HG02884 (cell line): ENCODE data around the gene HECTD3.
"Not testable (repeated sequence)": the region's sequence is repeated elsewhere in the genome, so short reads cannot be mapped to it uniquely, and the experiment has no call there.

Experiments
- ATAC-seq: cut with Tn5 transposase; IDR thresholded peaks from one replicate; pipeline ENCODE4 v1.9.1; 2021; ENCODE audit warnings: mild to moderate bottlenecking, moderate library complexity; ENCODE audit not compliant: unreplicated experiment

The HECTD3 gene

GRCh38 chr1:45014321-45015028 is 3.4 kb upstream of the HECTD3 start:
- ATAC-seq: no peak

DNA sequence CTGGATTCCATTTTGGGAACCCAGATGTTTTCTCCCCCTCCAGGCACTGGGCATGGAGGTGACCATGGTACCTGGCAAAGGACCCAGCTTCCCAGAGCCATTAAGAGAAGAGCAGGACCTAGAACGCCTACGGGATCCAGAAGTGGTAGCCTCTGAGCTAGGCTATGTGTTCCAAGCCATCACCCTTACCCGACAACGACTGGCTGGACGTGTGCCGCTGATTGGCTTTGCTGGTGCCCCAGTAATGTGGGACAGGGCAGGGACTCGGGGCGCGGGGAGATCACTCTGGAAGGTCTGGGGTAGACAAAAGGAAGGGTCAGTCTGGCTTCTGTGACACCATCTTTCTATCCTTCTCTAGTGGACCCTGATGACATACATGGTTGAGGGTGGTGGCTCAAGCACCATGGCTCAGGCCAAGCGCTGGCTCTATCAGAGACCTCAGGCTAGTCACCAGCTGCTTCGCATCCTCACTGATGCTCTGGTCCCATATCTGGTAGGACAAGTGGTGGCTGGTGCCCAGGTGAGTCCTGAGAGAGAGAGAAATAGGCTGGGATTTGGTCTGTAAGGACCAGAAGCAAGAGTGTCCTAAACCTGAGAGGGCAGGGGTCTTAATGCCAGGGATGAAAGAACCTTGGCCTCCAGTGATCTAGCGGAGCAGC is 2.6 kb upstream of the HECTD3 start:
- ATAC-seq: no peak

- ATAC-seq: no peak
Observed at GRCh38 chr1:45012639-45013278, 1.6 kb upstream of the HECTD3 start.

DNA sequence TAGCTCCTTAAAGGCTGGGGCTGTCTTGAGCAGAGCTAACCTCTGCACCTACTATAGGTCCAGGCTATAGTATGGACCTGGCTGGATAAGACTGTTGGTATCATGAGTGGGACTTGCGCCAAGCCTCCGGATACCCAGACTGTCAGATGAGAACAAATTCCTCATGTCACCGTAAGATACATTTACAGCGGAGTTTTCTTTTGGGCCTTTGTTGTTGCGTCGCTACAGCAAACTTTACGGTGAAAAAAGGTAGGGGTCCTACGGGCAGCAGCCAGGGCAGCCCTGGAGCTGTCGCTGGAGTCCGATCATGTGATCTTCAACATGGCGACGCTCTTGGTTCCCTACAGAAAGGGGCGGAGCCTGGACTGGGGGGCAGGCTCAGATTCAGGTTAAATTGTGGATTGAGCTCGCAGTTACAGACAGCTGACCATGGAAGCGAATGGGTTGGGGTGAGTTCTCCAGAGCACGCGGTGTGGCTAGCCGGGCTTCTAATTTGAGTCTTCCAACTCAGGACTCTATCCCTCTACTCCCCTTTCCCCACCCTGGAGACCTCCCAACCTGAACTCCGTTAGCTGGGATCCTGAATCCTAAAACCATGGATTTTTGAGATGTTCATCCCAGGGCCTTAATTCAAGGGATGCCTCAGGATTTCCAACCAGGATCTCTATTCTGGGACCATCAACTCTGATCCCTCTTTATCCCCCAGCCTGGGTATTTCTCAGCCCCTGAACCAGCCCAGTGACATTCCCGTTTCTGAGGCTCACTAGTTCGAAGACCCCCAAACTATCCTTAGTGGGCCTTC is 914 bp upstream of the HECTD3 start, which contains the start of gene UROD:
TSS of gene UROD (plus strand) at position 418 of the 802 bp plus-strand sequence. CDS start at position 430, 12 bp downstream.
- ATAC-seq: peak; percentile 61

DNA sequence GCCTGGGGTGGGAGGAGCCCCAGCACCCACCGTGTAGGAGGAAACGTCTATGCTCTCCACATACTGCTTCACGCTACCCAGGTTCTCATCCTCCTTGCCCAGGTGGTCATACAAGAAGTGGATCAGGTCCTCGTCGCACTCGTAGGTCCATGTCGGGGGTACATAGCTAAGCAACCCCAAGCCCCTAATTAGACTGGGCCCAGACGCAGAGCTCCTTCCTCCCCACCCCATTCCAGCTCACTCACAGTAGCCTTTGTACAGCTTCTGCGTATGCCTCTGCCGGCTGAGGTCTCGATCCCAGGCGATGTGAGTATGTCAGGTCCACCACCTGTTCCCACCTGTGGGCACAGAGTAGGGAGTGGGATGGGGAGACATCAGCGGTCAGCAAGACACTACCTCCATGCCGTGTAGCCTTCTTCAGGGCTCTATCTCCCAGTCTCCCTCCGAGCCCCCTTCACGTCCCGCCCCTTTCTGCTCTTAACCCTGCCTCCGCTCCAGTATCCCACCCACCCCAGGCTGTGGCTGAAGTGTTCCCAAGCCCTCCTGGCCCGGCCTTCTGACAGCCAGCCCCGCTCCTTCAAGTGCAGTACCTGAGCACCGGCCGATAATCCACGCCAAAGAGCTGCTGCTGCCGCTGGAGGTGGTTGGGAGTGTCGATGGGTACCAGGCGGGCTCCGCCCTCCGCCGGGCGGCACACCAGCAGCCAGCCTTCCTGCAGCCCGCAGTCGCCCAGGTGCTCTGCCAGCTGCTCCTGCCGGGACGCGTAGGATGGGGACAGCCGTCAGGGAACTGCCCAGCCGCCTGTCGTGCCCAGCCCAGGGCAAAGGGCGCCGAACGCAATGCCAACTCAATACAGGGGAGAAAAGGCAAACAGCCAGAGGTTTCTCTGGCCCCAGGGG is 919 bp downstream of the HECTD3 start:
- ATAC-seq: no peak

DNA sequence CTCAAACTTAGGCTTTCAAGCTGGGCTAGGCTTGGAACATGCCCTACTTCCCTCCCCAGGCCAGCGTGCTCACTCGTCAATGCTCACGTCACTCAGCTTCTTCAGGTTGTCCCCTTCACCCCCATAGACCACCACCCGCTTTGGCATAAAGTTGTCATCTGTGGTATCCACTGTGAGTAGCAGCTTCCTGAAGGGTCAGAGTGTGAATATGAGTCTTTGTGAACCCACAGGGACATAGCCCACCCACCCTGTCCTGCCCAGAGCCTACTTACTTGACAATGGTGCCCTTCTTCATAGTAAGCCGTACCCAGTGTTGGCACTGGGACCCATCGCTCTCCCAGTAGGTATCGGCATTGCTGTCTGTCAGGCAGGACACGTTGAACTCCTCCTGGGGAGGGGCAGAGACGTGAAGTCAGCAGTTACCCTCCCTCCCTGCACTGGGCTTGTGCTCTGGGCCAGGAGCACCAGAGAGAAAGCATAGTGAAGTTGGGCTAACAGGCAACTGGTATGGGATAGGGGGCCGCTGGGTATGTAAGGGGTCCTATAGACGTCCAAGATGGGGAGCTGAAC is 1.7 kb downstream of the HECTD3 start:
- no peak for ATAC-seq

- no peak for ATAC-seq
Observed at GRCh38 chr1:45008516-45008915, 2.6 kb downstream of the HECTD3 start.

- ATAC-seq: no peak
Observed at GRCh38 chr1:45008076-45008475, 3.0 kb downstream of the HECTD3 start.

DNA sequence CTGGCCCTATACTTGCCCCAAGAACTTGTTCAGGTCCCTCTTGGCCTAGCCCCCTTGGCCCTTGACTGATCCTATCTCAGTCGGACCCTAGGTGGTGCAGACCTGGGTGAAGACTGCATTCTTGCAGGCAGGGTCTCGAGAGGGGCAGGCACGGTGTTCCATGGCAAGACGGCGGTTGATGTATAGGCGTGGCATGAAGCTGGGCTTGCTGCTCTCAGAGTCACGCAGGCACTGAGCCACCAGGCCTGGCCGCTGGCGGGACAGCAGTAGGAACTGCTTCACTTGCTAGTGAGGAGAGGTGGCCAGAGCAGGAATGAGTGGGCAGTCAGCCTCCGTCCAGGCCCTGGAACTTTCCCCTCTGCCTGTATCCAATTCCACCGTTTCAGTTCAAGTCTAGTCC is 3.8 kb downstream of the HECTD3 start:
- no peak for ATAC-seq

DNA sequence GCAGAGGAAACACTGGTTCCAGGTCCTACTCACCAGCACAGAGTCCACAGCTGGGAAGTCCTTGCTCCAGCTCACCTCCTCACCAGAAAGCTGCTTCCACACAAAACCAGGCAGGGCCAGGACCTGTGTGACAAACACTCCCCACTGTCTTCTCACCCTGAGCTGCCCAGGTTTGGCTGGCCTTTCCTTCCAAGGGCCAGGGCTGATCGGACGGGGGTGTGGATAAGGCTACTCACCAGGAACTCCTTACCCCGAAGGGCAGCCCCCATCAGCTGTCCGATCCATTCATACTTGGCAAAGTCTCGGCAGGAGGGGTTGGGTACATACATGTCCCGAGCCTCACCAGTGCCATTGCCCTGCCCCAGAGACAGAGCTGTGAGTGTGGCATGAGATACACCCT is 5.4 kb downstream of the HECTD3 start:
- ATAC-seq: no peak

DNA sequence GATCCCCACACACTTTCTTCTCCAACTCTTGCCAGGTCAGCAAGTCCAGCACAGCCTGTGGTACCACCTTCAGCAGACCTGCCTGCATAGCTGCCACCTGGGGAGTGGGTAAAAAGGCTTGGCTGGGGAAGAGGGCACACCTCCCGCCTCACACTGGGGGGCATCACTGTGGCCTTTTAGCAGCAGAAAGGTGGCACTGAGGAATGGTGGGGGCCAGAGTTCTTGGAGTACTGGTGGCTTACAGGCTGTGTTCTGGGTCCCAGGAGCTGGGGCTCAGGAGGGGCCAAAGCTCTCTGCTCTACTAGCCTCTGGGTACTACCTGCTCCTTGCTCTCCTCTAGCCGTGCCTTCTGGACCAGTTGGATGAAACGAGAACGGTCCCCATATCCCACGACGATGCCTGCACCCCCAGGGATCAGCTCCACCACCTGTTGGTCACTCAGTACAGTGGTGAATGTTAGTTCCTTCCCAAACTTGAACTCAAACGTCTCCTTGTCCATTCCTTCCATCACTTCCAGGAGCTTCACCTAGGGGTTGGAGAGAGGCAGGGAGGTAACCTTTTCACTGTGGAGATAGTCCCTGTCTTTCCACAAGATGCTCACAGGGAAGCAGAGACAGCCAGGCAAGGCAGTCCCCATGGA is 6.7 kb downstream of the HECTD3 start:
- ATAC-seq: no peak

- ATAC-seq: no peak
Observed at GRCh38 chr1:45003741-45004140, 7.4 kb downstream of the HECTD3 start.

DNA sequence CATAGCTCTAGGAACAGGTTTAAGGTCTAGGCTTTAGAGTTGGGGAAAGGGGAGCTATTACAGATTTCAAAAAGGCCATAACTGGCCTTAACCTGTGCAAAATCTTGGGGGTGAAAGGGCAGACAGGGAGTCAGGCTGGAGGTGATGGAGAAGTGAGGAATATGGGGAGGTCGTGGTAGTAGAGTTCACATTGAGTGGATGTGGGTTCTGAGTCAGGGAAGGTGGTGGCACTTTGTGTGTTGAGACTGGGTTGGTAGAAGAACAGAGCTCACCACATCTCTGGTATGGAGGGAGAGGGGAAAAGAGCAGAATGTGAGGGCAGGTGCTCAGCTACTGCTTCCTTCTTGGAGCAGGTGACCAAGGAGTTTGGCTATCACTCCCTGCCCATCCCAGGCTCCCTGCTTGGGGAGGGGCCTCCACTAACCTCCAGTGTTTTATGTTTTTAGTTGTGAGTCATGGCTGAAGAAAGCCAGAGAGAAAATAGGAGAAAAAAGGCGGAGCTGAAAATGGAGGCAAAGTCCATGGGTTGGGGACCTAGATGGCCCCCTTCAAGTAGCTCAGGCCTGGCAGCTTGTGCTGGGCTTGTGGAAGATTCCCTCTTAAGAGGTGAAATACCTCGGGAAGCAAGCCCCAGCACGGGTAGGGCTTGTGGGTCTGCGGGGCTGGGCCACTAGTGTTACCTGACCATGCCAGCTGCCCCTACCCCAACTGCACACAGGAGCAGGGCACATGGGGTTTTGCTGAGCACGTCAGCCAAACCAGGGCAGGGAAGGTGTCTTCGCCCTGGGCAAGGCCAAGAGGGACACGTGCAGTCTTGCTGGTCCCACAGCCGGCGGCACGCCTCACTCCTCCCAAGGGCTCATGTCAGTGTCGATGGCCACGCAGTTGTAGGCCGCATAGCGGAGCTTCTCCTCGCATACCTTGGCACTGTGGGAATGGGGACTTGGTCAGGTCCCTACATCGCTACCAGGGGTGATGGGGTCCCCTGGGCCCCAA is 8.2 kb downstream of the HECTD3 start:
- no peak for ATAC-seq

DNA sequence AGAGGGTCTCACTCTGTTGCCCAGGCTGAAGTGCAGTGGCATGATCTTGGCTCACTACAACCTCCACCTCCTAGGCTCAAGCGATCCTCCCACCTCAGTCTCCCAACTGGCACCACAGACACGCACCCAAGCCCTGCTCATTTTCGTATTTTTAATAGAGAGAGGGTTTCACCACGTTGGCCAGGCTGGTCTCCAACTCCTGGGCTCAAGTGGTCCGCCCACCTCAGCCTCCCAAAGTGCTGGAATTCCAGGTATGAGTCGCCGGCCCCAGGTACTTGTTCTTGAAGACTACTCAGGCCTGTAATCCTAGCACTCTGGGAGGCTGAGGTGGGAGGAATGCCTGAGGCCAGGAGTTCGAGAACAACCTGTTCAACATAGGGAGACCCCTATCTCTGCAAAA is 9.5 kb downstream of the HECTD3 start:
- not testable (repeated sequence) for ATAC-seq

DNA sequence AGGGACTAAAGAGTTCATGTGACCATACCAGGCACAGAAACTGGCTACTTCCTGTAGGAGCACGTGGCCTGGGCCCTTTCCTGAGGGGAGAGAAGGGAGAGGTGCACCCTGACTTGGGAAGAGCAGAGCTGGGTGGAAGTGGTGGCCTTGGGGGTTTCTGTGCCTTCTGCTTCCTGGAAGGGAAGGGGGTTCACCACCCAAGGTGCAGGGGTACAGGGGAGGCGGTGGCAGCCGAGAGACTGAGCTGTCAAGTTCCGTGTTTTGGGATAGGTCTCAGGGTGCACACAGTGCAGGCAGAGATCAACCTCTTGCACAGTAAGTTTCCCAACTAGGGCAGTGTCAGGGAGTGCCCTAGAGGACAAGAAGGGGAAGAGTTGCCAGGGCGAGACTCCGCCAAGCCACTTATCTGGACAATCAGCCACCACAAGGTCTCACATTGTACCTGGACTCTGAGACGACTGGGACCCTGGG is 10.1 kb downstream of the HECTD3 start:
- ATAC-seq: no peak

- ATAC-seq: no peak
Observed at GRCh38 chr1:44999232-44999631, 11.9 kb downstream of the HECTD3 start.

- ATAC-seq: no peak
Observed at GRCh38 chr1:44995467-44996238, 15.5 kb downstream of the HECTD3 start.
